Loucy (cell line): ENCODE measurements around the gene PEX3.

Experiments used
- EZH2phosphoT487 ChIP-seq: fragments of 200-600 bp; IDR thresholded peaks from 2 replicates; pipeline ENCODE4 v1.6.1; 2018; ENCODE audit warnings: antibody characterized with exemption, mild to moderate bottlenecking, moderate library complexity, borderline replicate concordance
- TF ChIP-seq, protein P1 (sequence below): fragments of 200-600 bp; sonication (generic); conservative IDR thresholded peaks from 2 replicates; pipeline ENCODE4 v1.5.1; 2014; ENCODE audit warnings: mild to moderate bottlenecking, antibody characterized with exemption, low read length

DNA sequence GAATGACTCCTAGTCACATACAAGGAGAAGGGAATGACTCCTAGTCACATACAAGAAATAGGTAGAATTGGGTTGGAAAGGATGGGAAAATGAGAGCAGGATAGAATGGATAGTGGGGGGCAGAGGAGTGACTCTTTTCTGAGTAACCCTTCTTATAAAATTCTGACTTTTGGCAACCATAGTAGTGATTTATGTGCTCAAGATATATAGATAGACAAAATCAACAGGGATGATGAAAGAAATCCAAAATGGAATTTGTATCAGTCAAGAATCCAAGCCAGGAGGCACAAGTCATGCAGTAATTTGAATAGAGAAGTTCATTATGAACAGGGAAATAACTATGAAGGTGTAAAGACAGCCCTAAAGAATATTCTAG lies 41.8 kb upstream of the PEX3 start:
- TF ChIP-seq, protein P1, sequence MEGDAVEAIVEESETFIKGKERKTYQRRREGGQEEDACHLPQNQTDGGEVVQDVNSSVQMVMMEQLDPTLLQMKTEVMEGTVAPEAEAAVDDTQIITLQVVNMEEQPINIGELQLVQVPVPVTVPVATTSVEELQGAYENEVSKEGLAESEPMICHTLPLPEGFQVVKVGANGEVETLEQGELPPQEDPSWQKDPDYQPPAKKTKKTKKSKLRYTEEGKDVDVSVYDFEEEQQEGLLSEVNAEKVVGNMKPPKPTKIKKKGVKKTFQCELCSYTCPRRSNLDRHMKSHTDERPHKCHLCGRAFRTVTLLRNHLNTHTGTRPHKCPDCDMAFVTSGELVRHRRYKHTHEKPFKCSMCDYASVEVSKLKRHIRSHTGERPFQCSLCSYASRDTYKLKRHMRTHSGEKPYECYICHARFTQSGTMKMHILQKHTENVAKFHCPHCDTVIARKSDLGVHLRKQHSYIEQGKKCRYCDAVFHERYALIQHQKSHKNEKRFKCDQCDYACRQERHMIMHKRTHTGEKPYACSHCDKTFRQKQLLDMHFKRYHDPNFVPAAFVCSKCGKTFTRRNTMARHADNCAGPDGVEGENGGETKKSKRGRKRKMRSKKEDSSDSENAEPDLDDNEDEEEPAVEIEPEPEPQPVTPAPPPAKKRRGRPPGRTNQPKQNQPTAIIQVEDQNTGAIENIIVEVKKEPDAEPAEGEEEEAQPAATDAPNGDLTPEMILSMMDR, result no peak
- TF ChIP-seq EZH2phosphoT487, result no peak
